HG03175 (cell line): ENCODE data around the gene BAIAP2.

Experiments
- ATAC-seq: cut with Tn5 transposase; IDR thresholded peaks from one replicate; pipeline ENCODE4 v1.9.1; 2021; ENCODE audit warnings: mild to moderate bottlenecking, moderate library complexity; ENCODE audit not compliant: unreplicated experiment

Gene BAIAP2, protein sequence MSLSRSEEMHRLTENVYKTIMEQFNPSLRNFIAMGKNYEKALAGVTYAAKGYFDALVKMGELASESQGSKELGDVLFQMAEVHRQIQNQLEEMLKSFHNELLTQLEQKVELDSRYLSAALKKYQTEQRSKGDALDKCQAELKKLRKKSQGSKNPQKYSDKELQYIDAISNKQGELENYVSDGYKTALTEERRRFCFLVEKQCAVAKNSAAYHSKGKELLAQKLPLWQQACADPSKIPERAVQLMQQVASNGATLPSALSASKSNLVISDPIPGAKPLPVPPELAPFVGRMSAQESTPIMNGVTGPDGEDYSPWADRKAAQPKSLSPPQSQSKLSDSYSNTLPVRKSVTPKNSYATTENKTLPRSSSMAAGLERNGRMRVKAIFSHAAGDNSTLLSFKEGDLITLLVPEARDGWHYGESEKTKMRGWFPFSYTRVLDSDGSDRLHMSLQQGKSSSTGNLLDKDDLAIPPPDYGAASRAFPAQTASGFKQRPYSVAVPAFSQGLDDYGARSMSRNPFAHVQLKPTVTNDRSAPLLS

DNA sequence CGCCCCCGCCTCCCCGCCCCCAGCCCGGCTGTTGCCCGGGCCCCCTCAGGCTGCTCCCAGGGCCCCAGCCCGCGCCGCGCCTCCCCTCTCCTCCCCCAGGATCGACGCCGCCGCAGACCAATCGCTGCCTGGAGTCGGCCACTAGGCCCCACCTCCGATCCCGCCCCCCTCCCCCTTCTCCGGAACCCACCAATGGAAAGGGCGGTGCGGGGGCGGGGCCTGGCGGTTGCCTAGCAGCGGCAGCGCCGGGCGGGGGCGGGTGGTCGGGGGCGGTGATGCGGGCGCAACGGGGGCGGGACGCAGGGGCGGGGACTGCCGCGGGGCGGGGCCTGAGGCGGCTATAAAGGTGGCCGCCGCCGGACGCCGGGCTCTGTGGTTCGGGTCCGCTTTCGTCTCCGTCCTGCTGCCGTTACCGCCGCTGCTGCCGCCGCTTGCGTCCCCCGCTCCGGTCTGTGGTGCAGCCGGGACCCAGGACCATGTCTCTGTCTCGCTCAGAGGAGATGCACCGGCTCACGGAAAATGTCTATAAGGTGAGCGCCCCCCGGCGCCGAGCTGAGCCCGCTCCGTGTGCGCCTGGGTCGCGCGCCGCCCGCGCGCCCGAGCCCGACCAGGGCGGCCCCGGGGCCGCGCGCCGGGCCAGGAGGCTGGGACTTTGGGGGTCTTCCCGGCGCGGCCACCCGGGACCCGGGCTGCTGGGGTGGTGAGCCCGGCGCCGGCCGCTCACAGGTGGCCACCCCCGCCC lies at the start of gene BAIAP2:
TSS of gene BAIAP2 (plus strand) at position 373 of the 742 bp plus-strand sequence. CDS start at position 477, 104 bp downstream.
- peak; percentile 67 for ATAC-seq

DNA sequence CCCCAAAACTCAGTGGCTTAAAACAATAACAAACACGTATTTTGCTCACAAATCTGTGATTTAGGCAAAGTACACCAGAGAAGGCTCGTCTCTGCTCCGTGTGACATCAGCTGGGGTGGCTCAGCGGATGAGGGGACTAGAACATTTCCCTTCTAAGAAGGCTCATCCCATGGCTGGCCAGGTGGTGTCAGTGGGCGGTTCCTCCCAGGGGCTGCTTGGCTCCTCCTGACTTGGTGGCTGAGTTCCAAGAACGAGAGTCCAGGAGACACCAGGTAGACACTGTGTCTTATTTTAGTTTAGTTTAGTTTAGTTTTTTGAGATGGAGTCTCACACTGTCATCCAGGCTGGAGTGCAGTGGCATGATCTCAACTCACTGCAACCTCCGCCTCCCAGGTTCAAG lies 48.9 kb upstream of the BAIAP2 start:
- ATAC-seq: no peak

- no peak for ATAC-seq
Observed at GRCh38 chr17:80986816-80987475, 48.0 kb upstream of the BAIAP2 start.

DNA sequence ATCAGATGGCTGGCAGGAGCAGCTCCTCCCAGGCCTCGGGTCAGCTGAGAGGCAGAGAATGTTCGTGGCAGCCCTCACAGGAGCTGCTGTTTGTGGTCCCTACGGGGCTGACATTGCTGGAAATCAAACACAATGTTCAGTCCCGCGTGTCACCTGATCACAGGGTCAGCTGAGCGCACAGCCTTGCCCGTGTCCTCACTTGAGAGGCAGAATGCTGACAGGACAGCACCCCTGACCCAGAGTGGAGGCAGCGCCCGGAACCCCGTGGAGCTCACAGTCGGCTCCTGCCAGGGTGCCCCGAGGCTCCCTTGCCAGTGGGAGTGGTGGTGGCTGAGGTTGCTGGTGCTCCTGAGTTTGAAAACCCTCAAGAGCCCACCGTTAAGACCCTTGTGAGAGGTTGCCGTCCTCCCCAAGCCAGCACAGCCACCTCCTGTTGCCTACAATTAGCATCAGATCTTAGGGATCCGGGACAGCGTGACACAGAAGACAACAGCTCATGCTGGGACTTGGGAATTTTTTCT lies 47.0 kb upstream of the BAIAP2 start:
- ATAC-seq: no peak

DNA sequence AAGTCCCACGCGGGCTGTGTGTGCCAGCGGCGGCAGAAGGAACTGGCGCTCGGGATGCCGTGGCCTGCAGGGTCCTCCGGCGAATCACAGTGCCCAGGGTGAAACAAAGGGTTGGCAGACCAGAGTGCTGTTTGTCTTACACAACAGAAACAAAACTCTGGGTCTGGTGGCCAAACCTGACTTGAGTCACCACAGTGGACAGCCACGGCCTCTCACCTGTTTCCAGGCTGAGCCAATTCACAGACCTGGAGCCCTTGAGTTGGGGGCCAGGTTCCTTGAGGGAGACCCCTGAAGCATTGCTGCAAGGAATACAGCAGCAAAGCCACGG lies 45.4 kb upstream of the BAIAP2 start:
- ATAC-seq: no peak

- no peak for ATAC-seq
Observed at GRCh38 chr17:80990921-80991644, 43.9 kb upstream of the BAIAP2 start.

DNA sequence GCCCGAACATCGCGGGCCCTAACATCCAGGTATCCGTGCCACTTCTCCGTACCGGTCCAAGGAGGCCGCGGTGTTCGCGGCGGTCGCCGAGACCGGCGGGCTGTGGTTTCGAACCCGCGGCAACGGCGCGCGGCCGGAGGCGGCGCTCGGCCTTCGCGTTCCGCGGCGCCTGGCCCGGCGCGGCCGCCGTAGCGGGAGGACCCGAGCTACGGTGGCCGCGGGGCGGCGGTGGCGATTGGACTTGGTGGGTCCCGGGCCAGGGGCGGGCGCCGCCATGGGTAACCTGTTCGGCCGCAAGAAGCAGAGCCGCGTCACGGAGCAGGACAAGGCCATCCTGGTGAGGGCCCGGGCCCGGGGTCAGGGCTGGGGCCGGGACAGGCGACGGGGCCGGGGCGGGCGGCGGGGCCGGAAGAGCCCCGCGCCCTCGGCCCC lies 43.3 kb upstream of the BAIAP2 start, which contains the start of gene CHMP6:
TSS of gene CHMP6 (plus strand) at position 197 of the 432 bp plus-strand sequence. CDS start at position 275, 78 bp downstream.
- no peak for ATAC-seq

GRCh38 chr17:80992077-80992947 lies 42.6 kb upstream of the BAIAP2 start:
- no peak for ATAC-seq

DNA sequence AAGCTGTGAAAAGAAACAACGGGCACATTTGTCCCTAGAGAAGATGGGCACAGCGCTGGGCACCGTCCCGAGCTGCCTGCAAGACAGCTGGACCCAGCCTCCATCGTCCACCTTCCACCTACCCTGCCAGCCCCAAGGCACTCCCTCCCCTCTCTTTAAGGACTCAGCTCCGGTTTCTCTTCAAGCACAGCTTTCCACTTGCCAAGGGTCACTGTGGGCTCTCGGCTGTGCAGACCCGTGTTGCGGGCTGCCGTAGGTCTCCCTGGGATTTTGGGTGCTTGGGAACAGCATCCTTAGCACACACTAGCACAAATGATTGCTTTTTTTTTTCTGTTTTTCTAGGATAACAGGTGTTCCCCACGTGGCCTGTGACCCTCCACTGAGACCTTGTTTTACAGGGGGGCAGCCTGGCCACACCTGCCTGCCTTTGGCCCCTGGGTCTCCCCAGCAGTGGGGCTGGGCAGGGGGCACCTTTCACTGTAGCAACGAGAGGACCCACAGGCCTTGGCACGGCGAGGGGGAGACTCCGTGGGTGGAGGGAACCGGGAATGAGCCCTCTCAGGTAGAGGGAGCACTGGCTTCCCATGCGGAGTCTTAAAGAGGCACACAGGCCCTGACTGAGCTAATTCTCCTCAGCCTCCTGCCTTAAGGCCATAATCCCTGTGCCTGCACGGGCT lies 41.9 kb upstream of the BAIAP2 start:
- ATAC-seq: no peak

- ATAC-seq: no peak
Observed at GRCh38 chr17:80995131-80995530, 39.8 kb upstream of the BAIAP2 start.

DNA sequence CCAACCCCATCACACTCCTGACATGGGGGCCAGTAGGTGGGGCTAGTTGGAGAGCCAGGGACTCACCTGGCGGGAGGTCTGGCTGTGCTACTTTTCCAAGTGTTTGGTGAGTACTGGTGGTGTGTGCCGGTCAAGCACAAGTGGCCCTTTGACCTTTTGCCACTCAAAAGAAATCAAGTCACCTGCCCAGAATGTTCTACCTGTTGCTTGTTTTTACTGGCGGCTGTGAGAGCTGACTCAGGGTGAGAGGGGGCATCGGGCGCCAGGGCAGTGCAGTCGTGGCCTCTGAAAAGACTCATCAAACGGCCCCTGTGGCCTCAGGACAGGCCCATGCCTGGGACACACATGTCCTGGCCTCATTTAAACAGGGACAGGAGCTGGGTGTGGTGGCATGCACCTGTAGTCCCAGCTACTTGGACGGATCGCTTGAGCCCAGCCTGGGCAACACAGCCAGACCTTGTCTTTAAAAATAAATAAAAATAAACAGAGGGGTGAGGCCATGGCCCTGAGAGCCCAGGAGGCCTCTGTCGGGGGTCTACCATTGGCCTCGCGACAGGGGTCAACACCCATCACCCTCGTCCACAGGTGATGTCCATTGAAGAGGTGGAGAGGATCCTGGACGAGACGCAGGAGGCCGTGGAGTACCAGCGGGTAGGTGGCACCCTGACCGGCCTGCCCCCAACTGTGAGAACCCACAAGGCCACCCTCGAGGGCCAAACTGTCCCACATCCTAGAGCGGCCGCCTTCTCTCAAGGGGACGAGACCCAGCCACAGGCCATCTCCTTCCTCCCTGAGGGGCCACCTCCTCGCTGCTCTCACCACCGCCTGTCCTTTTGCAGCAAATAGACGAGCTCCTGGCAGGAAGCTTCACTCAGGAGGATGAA lies 38.3 kb upstream of the BAIAP2 start:
- ATAC-seq: no peak

- ATAC-seq: no peak
Observed at GRCh38 chr17:80997424-80998117, 37.4 kb upstream of the BAIAP2 start.

DNA sequence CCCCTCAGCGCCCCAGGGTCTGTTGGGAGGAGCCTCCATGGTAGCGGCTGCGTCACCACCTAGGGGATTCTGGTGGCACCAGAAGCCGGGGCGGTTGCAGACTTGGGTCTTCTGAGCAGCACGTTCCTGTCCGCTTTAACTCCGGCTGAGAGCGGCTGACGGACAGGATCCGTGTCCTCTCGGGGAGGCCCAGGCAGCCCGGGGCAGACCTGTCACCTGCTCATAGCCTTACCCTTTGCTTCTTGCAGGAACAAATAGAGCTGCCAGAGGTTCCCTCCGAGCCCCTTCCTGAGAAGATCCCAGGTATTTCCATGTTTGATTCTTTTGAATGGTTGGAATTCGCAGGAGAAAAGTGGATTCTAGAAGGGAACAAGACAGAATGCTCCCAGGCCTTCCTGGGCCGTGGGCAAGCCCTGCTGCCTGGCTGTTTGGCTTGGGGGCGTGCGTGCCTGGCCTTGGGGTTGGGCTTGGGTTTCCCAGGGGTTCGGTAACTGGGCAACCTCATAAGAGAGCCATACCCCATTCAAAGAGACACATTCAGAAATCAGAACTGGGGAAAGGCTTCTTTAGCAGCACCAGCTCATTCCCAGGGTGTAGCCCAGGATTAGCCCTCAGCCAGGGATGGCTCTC lies 36.7 kb upstream of the BAIAP2 start:
- no peak for ATAC-seq

DNA sequence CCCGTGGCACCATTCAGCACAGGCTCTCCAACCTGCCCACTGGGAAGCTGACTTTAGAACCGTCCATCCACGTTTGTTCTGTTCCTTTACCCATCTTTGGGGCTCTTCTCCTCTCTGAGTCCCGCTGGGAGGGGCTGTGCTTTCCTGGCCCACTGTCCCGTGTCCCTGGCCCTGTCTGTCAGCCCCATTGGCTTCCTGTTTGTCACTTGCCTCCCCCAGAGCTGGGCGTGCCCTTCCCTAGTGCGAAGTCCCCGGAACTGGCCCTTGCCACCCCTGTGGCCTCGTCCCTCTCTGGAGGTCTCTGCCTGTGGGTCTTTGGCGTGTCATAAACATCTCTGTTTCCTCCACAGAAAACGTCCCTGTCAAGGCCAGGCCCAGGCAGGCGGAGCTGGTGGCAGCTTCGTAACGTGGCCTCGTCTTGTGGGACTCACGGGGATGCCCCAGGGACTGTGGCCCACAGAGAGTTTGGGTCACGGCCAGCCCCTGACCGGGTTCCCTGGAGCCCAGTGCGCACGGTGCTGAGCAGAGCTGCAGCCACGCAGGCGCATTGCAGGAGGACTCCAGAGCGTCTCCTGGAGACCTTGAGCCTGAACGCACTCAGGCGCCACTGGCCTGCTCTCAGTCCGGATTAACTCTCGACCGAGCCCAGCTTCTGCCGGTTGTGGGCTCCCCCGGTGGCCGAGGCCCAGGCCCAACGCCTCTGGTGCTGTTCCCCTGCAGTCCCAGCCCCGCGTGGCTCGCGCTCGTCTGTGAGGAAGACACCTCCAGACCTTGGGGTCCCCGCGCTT lies 36.0 kb upstream of the BAIAP2 start:
- ATAC-seq: no peak

DNA sequence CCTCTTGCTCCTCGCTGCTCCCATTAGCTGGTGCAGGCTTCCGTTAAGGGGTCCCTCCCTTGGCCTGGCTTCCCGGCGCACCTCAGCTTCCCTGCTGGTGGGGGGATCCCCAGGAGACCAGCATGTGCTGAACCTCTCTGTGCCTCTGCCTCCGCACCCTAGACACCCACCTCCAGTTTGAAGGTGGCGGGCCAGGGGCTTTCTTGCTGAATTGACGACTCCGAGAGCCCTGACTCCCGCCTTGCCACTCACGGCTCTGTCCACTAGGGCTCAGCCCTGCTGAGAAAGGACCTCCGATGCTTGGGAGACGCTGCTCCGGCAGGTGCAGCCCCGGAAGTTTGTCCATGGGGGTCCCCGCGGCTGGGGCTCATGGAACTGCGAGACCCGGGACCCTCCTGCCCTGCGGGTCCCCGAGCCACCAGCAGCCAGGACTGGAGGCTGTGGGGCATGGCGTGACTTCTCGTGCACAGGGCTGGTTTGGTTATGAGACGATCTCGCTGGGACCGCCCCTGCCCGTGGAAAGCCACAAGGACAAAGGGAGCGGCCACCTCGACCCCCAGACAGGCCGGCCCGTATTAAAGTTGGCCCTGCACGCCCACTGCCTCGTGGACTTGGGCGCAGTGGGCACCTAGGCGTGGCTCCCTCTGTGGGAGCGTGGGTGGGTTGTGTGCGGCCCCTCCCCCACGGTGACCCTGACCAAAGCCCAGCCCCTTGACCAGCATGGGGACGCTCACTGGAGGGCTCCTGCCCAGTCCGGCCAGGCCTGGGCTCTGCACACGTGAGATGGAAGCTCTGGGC lies 35.2 kb upstream of the BAIAP2 start:
- ATAC-seq: no peak

- ATAC-seq: no peak
Observed at GRCh38 chr17:81000334-81000630, 34.7 kb upstream of the BAIAP2 start.
